Measurements from ENCODE around the gene C1QTNF6.
"Not testable (repeated sequence)": the region's sequence is repeated elsewhere in the genome, so short reads cannot be mapped to it uniquely, and the experiment has no call there.

The C1QTNF6 gene

GRCh38 chr22:37173709-37174108 is 14.3 kb downstream of the C1QTNF6 start:
- no peak for DNase-seq (ENCODE audit: low read depth in 1 of 2, low spot score in 1 of 2)
- no peak overlapping the region for H3K27ac ChIP-seq (replicated peaks)
- TF ChIP-seq GABPA (IDR thresholded peaks at IDR 0.05; ENCODE audit: low read depth) (no peak), SPI1 (IDR thresholded peaks at IDR 0.05; ENCODE audit: borderline replicate concordance, low read depth) (no peak), CTCF (IDR thresholded peaks at IDR 0.05; ENCODE audit: insufficient read depth, low read length) (no peak), REST (IDR thresholded peaks at IDR 0.05; ENCODE audit: insufficient replicate concordance, low read depth) (no peak), POLR2AphosphoS5 (IDR thresholded peaks at IDR 0.05; ENCODE audit: low read depth) (no peak)
- H3K4me3 ChIP-seq (replicated peaks; ENCODE audit: insufficient read depth, low read length): no peak overlapping the region
- H3K27me3 ChIP-seq (ENCODE audit: insufficient read depth, poor library complexity, severe bottlenecking): no peaks in the 10 kb centered on the region

- no peak overlapping the region for H3K27ac ChIP-seq (replicated peaks)
- no peak for TF ChIP-seq GABPA (IDR thresholded peaks at IDR 0.05; ENCODE audit: low read depth)
- TF ChIP-seq CTCF (IDR thresholded peaks at IDR 0.05; ENCODE audit: insufficient read depth, low read length): no peak
- H3K27me3 ChIP-seq (ENCODE audit: insufficient read depth, poor library complexity, severe bottlenecking): no peaks in the 10 kb centered on the region
- H3K4me3 ChIP-seq (replicated peaks; ENCODE audit: insufficient read depth, low read length): no peak overlapping the region
- DNase-seq (ENCODE audit: low read depth in 1 of 2, low spot score in 1 of 2): no peak
Measured at GRCh38 chr22:37172266-37173245, 15.5 kb downstream of the C1QTNF6 start.

- no peak for DNase-seq (ENCODE audit: low read depth in 1 of 2, low spot score in 1 of 2)
- H3K27me3 ChIP-seq (ENCODE audit: insufficient read depth, poor library complexity, severe bottlenecking): no peaks in the 10 kb centered on the region
- H3K27ac ChIP-seq (replicated peaks): no peak overlapping the region
- no peak overlapping the region for H3K4me3 ChIP-seq (replicated peaks; ENCODE audit: insufficient read depth, low read length)
- TF ChIP-seq REST (IDR thresholded peaks at IDR 0.05; ENCODE audit: insufficient replicate concordance, low read depth): no peak
- no peak for TF ChIP-seq POLR2AphosphoS5 (IDR thresholded peaks at IDR 0.05; ENCODE audit: low read depth)
- TF ChIP-seq CTCF (IDR thresholded peaks at IDR 0.05; ENCODE audit: insufficient read depth, low read length): no peak
- TF ChIP-seq GABPA (IDR thresholded peaks at IDR 0.05; ENCODE audit: low read depth): no peak
- TF ChIP-seq SPI1 (IDR thresholded peaks at IDR 0.05; ENCODE audit: borderline replicate concordance, low read depth): no peak
Measured at GRCh38 chr22:37171662-37172061, 16.4 kb downstream of the C1QTNF6 start.

GRCh38 chr22:37170689-37171405 is 17.2 kb downstream of the C1QTNF6 start:
- not testable (repeated sequence) for DNase-seq (ENCODE audit: low read depth in 1 of 2, low spot score in 1 of 2); H3K27ac ChIP-seq (replicated peaks); H3K27me3 ChIP-seq (ENCODE audit: insufficient read depth, poor library complexity, severe bottlenecking); H3K4me3 ChIP-seq (replicated peaks; ENCODE audit: insufficient read depth, low read length)
